Esophagus squamous epithelium (tissue), 5 donors: Measurements from ENCODE around the gene AP1G1. TPM values are rescaled to one million over a fixed set of nuclear protein-coding genes. Genes with fewer than 3 reads are reported as not detected.
A peak's percentile ranks its signal among the peaks of the same experiment; 100 is the strongest.

Experiments
- DNase-seq: peaks from one replicate; lab custom pipeline; 2025; lab: John Stamatoyannopoulos, UW
- H3K27ac ChIP-seq, 4 donors: fragments of 200-600 bp; sonication (generic); one replicate each; pipeline ENCODE4 v1.5.1; 2016 to 2019; ENCODE audit warnings: mild to moderate bottlenecking in 1 of 4
- H3K27me3 ChIP-seq, 4 donors: fragments of 200-600 bp; sonication (generic); 1 replicate in 3 of 4; 2 replicates in 1 of 4; pipeline versions ENCODE4 v1.5.1 to v1.6.0; 2017 to 2021; ENCODE audit warnings: antibody characterized with exemption in 1 of 4
- H3K36me3 ChIP-seq, 3 donors: fragments of 200-600 bp; sonication (generic); one replicate each; pipeline ENCODE4 v1.5.1; 2016 to 2019
- H3K4me1 ChIP-seq, 3 donors: fragments of 200-600 bp; sonication (generic); one replicate each; pipeline ENCODE4 v1.5.1; 2017 to 2019
- H3K4me3 ChIP-seq, 4 donors: fragments of 200-600 bp; sonication (generic); 1 replicate in 3 of 4; 2 replicates in 1 of 4; pipeline ENCODE4 v1.5.1; 2016 to 2019; ENCODE audit warnings: mild to moderate bottlenecking in 2 of 4, moderate library complexity in 1 of 4
- H3K9me3 ChIP-seq, 3 donors: fragments of 200-600 bp; sonication (generic); one replicate each; pipeline ENCODE4 v1.5.1; 2016 to 2019
- CTCF ChIP-seq, 6 experiments: fragments of 450-650 bp in 4 of 6; fragments of 200-600 bp in 2 of 6; sonication (generic) in 2 of 6; IDR thresholded peaks; one replicate each; pipeline ENCODE4 v1.5.1; 2016 to 2019; ENCODE audit warnings: antibody characterized with exemption in 6 of 6, mild to moderate bottlenecking in 4 of 6, moderate library complexity in 4 of 6
- POLR2A ChIP-seq, 4 donors: fragments of 450-650 bp; IDR thresholded peaks; one replicate each; pipeline ENCODE4 v1.6.1; 2017; ENCODE audit warnings: antibody characterized with exemption in 4 of 4, mild to moderate bottlenecking in 4 of 4, moderate library complexity in 3 of 4
- WGBS, 2 donors: methylation state at CpG; one replicate each; pipeline ENCODE4 v1.1.5; 2018; 5-methylcytosine and 5-hydroxymethylcytosine counted together
- intact Hi-C: fragments of 100-400 bp; cut with DNase I; formaldehyde crosslinking; loops from one replicate; pipeline ENCODE4 v1.15.0; 2022
- total RNA-seq, 4 donors: library from RNA; depleted of rRNA; stranded (reverse); fragments of >200 nt; gene quantifications; one replicate each; pipeline ENCODE4 v1.1.0, GENCODE V29; 2016
- donor health status: DM: yes; HTN: yes; CAD: no.

The AP1G1 gene
- total RNA-seq, 4 donors from 2014 or later: 51.7 to 90.1 (median 68.6) TPM

DNA sequence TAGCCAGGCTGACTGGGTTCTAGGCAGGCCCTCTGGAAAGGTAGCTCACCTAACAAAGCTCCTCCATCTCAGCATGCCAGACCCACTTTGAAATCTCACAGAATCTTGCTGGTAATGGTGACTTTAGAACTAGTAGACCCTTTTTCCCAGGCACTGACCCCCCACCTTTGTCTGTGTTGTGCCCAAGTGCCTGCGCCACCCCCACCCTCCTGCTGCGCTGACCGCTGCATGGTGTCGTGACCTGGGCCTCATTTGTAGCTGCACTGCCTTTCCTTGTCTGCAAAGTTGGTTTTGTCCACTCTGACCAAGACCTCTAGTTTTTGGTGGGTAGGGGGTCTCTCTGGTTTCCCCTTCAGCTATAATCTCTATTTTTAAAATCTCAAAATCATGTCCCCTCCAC is 43.9 kb upstream of the AP1G1 start:
- H3K27me3 ChIP-seq: no peaks in the 10 kb centered on the region
- intact Hi-C loops: no loop called here
- no peak overlapping the region for H3K4me3 ChIP-seq
- H3K9me3 ChIP-seq: no peaks in the 10 kb centered on the region
- TF ChIP-seq CTCF (IDR thresholded peaks at IDR 0.05): no peak
- no peak for TF ChIP-seq POLR2A (IDR thresholded peaks at IDR 0.05)
- WGBS, 2 donors: 89 to 96% methylated on average over 4 of the region's 4 CpGs
- no peak overlapping the region for H3K27ac ChIP-seq
- no peak for DNase-seq
- H3K4me1 ChIP-seq: peaks cover 0 to 5% (median 3%) of the 10 kb centered on the region in 3 donors
- H3K36me3 ChIP-seq: peaks cover 11 to 94% (median 27%) of the 10 kb centered on the region in 3 donors

GRCh38 chr16:71852158-71852557 is 43.5 kb upstream of the AP1G1 start:
- no peak overlapping the region for H3K27ac ChIP-seq
- peaks cover 11 to 91% (median 27%) of the 10 kb centered on the region in 3 donors for H3K36me3 ChIP-seq
- no peaks in the 10 kb centered on the region for H3K27me3 ChIP-seq
- no peak for TF ChIP-seq CTCF (IDR thresholded peaks at IDR 0.05)
- no peak for TF ChIP-seq POLR2A (IDR thresholded peaks at IDR 0.05)
- H3K9me3 ChIP-seq: no peaks in the 10 kb centered on the region
- no peak overlapping the region for H3K4me3 ChIP-seq
- DNase-seq: no peak
- peaks cover 0 to 9% (median 7%) of the 10 kb centered on the region in 3 donors for H3K4me1 ChIP-seq
- WGBS, 2 donors: 75 to 94% methylated on average over 2 to 3 of the region's 3 CpGs
- intact Hi-C loops: no loop called here

DNA sequence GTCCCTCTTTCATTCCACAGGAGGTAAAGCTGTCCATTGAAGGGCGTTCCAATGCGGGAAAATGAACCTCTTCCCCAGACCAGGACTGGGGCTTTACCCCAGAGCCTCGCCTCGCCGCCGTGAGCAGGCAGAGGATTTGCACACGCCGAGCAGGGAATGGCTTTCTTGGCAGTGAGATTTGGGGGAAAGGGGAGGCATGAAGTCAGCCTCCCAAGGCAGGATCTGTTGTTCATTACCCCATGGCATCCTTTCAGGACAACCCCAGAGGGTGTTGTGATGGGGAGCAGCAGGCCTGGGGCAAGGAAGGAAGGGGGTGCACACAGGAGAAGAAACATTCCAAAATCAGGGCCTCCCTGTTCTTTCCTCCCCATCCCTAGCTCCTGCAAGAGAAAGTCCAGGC is 43.1 kb upstream of the AP1G1 start:
- Histone ChIP-seq H3K36me3 (peaks cover 11 to 90% (median 27%) of the 10 kb centered on the region in 3 donors), H3K4me3 (no peak overlapping the region), H3K4me1 (peaks cover 0 to 13% (median 11%) of the 10 kb centered on the region in 3 donors), H3K27me3 (no peaks in the 10 kb centered on the region), H3K9me3 (no peaks in the 10 kb centered on the region), H3K27ac (no peak overlapping the region)
- intact Hi-C loops: no loop called here
- TF ChIP-seq CTCF (IDR thresholded peaks at IDR 0.05): no peak
- no peak for TF ChIP-seq POLR2A (IDR thresholded peaks at IDR 0.05)
- no peak for DNase-seq
- WGBS, 2 donors: 83% methylated on average over 2 of the region's 8 CpGs; no CpG with 5 or more reads in 1 of the 2 donors

DNA sequence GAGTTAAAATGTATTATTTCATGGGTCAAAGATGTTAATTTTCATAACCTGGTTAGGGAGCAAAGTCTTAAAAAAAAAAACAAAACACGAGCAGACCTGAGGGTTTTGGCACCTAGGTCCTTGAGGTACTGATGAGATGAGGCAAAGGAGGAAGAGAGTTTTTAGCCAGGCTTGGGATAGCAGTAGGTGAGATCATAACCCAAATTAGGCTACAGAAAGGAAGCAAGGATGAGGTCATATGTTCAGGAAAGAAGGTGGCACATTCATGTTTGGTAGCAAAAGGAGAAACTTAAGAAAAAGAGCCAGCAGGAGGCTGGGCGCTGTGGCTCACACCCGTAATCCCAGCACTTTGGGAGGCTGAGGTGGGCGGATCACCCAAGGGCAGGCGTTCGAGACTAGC is 40.0 kb upstream of the AP1G1 start:
- intact Hi-C loops: no loop called here
- 83 to 88% methylated on average over 6 of the region's 6 CpGs for WGBS, 2 donors
- no peaks in the 10 kb centered on the region for H3K27me3 ChIP-seq
- H3K4me3 ChIP-seq: no peak overlapping the region
- peaks cover 0 to 23% (median 13%) of the 10 kb centered on the region in 3 donors for H3K4me1 ChIP-seq
- H3K36me3 ChIP-seq: peaks cover 11 to 61% (median 27%) of the 10 kb centered on the region in 3 donors
- H3K9me3 ChIP-seq: no peaks in the 10 kb centered on the region
- TF ChIP-seq POLR2A (IDR thresholded peaks at IDR 0.05) (no peak), CTCF (IDR thresholded peaks at IDR 0.05) (no peak)
- no peak for DNase-seq
- H3K27ac ChIP-seq: no peak overlapping the region

DNA sequence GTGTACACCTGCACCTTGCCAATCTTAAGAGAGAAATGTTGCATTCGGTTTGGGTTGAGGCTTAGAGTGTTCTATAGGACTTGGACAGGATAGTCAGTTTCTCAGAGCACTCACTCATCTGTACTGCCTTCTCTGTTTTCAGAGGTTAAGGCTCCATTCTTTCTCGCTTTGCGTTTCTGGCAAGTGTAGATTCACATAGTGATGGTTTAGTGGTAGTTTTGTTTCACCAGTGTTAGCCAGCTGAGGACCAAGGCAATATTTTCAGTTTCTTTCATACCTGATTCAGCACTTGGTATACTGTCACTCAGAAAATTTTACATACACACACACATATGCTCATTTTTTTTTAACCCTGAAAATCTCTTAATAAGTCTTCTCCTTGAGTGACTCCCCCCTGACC is 38.5 kb upstream of the AP1G1 start:
- 50 to 59% methylated on average over 3 of the region's 3 CpGs for WGBS, 2 donors
- H3K4me3 ChIP-seq: peak overlapping the region in 3 of 4 donors; percentile 83 to 99 (median 86)
- no peaks in the 10 kb centered on the region for H3K9me3 ChIP-seq
- DNase-seq: no peak
- peaks cover 0 to 23% (median 13%) of the 10 kb centered on the region in 3 donors for H3K4me1 ChIP-seq
- H3K36me3 ChIP-seq: peaks cover 11 to 46% (median 27%) of the 10 kb centered on the region in 3 donors
- intact Hi-C loops: no loop called here
- no peaks in the 10 kb centered on the region for H3K27me3 ChIP-seq
- no peak for TF ChIP-seq CTCF (IDR thresholded peaks at IDR 0.05)
- peak overlapping the region in 3 of 4 donors; percentile 94 to 98 (median 94) for H3K27ac ChIP-seq
